ENCODE results near the gene TMEM115.

TMEM115 gene

DNA sequence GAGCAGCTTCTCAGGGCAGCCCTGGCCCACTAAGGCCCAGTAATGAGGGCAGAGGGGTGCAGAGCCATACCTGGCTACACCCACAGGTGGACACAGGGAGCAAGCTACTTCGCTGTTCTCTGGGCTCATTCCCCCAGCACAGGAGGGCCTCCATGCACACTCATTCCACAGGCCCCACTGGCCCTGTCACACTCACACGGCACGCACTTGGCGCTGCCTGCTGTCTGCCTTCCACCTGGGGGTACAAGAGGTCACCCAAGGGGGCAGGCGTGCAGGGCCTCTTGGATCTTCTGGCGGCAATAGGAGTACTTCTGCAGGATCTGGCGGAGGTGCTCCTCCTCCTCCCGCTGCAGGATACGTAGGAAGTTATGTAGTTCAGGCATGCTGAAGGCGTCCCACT lies 29.0 kb downstream of the TMEM115 start:
- DNase-seq: no peak

DNA sequence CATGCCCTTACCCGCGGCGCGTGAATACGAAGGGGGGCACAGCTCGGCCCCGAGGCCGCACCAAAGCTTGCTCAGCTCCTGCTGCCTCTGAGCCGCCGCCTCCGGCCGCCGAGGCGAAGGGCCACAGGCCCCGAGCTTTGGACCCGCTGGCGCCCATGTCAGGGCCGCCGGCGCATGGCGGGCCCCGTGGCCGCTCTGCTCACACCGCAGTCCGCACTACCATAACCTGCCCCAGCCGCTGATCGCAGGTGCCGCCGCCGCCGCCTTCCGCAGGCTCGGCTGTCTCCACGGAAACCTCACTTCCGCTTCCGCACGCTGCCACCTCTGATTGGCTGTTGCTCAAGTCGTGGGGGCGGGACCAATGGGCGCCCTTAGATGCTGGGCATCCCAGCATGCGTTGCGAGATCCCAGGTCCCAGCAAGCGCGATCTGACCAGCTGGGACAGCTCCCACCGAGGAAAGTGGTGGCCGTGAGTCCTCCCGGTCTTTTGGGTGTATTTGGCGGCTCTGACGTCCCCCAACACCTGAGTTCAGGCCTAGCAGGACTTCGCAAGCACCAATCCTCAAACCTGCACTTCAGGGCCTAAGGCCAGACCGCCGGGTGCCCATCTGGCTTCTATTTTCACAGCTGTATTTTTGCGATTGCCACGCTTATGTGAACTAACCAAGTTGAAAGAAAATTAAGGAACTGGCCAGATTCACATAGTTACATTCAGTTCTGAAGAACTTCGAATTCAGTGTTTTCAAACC lies 31.2 kb downstream of the TMEM115 start, which contains the start of gene TUSC2:
Gene TUSC2, minus strand, starts transcription at position 281 of the 749 bp plus-strand sequence. Its CDS starts 124 bp downstream, at position 157.
- DNase-seq: peak; percentile 96

DNA sequence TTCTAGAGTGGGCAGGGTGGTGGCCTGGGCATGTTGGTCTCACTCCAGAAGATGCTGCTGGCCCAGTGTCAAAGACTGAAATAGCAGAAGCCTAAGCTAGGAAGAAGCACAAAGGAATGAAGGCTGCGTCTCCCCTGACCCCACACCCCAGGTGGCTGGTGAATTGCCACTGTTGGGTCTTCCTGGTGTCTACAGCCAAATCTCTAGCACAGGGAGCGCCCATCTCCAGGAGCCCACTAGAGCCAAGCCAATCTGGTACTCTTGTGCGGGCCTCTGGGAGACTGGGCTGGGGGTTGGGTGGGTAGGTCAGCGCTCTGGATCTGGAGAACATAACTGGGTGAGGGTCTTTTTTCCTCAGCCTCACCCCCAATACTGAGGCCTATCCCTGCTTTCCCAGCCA lies 32.2 kb downstream of the TMEM115 start:
- DNase-seq: no peak

DNA sequence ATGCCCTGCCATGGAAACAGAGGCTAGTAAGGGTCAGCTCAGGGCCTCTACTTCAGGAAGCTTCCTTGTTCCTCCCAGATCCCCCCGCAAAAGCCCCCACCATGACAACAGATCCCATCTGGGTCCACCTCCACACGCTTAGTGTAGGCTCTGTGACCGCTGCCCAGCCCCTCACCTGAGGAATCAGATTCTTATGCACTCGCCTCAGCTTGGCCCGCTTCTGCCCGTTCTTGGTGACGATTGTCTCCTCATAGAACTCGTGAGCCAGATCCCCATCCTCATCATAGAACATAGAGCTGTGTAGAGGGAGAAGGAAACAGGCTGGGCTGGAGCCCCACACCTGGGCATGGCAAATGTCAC lies 33.2 kb downstream of the TMEM115 start:
- DNase-seq: no peak

DNA sequence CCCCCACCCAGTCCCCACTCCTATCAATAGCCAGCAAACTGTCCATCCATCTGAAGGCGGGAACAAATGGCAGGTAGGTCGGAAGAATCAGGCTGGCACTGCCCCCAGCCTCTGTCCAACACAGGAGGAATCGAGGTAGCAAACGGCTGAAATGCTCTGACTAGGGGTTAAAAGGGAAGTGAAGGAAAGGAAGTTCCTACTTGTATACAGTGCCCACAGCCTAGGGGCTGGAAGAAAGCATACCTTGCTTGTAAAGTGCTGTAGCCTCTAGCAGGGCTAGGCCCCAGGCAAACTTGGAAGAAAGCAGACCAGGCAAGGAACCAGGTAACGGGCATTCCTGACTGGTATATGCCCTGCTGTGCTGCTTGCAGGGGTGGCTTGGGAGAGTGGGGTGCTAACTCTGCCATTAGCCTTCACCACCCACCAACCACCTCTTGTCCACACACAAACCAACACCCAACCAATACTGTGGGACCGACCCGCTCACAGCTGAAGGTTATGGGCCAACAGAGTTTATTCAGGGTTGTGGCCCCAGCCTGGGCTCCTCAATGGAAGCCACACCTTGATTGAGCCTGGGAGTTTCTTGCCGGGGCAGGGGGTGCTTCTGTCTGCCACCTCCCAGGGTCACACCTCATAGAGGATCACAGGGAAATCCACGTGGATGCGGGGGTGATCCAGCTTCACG lies 33.7 kb downstream of the TMEM115 start:
- no peak for DNase-seq

DNA sequence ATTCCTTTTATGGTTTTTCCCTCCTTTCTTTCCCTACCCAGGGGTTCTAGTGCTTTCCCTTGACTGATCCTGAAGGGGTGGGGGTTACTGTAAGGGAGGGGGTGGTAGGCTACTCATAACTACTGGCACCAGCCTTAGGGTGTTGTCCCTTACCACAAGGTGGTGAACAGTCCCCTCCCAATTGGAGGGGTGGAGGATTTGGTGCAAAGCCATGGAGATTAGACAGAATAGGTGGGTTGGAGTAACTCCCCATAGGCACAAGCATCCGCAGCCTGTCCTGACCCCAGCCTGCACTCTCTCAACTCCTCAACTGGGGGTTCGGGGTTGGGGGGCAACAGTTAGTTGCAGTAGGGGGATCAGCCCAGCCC lies 34.2 kb downstream of the TMEM115 start:
- no peak for DNase-seq

DNA sequence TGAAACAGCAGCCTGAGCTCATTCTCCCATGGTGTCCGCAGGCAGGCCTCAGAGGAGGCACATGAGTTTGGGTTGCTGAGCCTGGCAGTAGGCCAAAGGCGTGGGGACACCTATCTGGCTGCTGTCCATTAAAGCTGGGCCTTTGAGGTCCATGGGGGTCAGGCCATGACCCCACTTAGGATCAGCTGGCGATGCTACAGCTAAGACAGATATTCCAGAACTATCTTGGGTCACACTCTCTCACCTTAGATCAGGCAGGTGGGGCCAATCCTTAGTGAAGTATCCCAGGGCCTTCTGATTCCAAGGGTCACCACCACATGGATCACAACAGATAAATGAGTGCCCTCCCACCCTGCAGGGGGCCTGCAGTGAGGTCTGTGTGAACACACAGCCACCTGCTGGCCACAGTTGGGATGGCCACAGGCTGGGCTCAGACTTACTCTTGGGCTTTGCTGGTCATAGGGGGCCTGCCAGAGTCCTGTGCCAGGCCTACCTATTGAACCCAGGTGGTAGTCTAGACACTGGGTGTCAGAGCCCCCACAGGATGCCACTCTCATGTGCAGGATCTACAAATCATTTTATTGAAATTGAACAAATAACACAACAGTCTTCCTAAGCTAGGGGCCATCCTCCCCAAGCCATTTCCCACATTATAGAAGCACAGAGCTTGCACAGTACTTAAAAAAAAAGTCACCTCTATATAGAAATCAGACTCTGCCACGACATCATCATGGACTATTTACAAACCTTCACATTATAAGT lies 34.8 kb downstream of the TMEM115 start:
- peak; percentile 83 for DNase-seq

DNA sequence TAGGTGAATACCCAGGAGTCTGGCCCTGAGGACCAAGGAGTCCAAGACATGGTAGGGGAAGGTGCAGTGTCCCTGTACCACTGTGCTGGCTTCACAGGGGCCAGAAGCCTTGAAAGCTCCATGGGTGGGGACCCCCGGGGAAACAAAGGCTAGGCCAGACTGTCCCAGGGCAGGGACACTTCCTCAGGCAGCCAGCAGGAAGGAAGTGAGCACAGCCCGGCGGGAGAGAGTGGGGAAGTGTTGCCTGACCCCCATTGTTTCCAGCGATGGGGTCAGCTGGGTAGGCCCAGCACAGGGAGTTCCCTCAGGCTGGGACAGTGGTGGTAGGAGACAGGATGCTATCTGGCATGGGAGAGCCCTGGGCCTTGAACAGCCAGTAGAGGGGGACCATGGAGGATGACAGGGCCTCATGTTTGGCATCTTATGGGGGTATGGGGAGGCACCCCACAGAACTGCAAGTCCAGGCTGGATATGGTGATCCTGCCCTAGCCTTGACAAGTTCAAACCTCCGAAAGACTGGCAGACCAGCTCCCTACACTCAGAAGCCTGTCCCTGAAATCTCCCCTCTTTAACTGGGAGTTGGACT lies 35.6 kb downstream of the TMEM115 start:
- no peak for DNase-seq

DNA sequence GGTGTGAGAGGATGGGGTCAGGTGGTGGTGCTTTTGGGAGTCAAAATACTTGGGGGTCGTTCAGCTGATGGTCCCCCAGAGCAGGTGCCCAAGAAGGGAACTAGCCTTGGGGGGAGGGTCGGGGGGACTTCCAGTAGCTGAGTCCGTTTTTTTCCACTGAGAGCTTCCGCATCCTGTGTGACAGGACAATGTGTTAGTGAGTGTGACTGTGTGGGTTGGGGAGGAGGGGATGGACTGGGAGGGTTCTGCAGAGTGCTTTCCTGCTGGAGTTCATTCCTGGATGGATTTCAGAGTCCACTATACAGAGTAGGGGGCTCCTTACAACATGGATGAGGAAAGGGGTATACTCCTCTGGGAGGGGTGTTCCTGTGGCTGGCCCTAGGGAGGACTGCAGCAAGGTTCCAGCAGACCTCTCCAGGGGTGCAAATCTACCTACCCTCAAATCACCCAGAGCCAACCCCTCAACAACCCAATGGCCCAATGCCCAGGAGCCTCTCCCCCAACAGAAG lies 36.2 kb downstream of the TMEM115 start:
- DNase-seq: no peak

DNA sequence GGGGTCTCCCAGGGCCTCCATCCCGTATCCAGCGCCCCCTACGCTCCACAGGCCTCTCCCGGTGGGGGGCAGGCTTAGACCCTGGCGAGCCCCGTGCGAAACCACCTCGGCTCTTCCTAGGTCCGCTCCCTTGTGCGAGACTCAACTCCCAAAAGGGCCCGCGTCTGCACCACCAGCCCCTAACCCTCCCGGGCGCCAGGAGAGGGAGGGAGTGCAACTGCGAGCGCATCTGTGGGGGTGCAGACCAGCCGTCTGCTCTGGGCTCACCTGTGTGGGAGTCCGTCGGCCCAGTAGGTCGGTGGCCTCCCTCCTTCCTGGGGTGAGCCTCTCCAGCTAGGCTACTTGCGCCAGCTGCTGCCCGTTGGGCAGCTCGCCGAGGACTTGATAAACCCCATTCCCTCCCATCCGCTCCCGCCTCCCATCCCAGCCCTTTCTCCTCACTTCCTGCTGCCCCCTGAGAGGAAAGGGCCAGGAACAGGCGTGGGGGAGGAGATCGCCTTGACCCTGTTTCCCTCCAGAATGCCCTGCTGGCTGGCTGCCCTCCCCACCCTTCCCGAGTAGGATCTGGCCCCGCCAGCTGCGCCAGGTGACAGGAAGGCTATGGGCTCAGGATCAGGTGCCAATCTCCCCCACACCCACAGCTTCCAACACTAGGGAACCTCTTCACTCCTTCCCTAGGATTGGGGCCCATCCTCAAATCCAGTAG lies 36.8 kb downstream of the TMEM115 start, which contains the start of gene HYAL2:
Gene HYAL2, minus strand, starts transcription at position 360 of the 706 bp plus-strand sequence. CDS start 2,256 bp downstream, outside the sequence.
- DNase-seq: no peak

DNA sequence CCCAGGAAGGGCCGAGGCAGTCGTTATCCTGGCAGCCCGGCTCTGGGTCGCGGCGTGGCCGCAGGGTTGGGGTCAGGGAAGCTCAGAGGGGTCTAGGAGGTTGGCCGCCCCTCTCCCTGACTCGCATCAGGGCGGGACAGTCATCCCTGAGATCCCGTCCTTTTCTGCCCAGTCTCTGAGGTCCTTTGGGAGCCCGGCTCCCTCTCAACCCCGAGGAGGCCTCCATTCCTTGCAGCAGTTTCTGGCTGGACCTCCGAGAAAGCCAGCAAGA lies 37.3 kb downstream of the TMEM115 start:
- no peak for DNase-seq

DNA sequence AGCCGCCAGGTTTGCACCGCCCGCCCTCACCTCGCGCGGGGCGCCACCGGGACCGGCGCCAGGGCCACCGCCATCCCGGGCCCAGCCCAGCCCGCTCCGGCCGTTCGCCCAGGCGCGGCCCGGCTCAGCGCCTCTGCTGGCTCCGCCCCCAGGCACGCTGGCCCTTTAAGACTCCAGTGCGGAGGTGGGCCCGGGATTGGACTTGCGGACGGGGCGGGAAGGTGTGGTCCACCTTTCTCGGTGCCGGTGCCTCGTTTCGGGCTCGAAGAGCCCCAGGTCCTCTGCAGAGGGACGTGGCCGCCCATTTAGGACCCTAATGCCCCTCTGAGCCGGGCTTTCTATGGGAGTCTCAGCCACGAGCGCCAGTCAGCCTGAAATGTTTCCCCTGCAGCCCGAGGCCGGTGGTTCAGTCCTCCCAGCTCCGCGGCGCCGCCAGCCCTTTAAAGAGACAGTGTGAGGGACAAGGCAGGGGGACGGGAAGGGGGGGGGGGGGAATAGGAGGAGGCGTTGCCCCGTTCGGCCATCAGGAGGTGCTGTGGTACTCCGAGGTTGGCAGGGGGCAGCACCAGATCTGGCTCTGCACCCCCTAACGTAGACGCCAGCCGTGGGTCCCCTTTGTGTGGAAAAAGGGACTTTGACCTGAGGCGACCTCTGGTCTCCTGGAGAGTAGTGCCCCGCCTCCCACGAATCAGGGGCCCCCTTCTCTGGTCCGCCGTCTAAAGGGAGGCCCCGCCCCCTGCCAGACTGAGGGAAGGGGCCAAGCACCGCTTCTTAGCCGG lies 37.8 kb downstream of the TMEM115 start:
- peak; percentile 90 for DNase-seq

DNA sequence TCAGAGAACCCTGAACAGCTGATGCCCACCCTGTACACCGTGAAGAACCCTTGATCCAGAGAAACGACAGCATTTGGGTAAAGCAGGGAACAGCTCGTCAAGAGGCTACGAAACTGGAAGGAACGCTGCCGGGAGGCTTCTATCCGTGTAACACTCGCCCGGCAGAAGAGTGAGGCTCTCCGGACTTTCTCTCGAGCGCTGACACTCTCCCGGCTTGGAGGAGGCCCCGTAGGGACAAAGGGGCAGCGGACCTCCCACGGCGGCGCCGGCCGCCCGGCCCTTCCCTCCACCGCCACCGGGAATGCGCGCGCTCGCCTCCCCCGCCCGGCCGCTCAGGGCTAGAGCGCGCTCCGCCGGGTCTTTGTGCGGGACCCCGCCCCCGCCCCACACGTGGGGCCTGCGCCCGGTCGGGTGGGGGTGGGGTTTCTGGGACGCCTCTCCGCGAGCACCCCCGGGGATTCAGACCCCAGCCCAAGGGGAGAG lies 38.4 kb downstream of the TMEM115 start:
- no peak for DNase-seq

DNA sequence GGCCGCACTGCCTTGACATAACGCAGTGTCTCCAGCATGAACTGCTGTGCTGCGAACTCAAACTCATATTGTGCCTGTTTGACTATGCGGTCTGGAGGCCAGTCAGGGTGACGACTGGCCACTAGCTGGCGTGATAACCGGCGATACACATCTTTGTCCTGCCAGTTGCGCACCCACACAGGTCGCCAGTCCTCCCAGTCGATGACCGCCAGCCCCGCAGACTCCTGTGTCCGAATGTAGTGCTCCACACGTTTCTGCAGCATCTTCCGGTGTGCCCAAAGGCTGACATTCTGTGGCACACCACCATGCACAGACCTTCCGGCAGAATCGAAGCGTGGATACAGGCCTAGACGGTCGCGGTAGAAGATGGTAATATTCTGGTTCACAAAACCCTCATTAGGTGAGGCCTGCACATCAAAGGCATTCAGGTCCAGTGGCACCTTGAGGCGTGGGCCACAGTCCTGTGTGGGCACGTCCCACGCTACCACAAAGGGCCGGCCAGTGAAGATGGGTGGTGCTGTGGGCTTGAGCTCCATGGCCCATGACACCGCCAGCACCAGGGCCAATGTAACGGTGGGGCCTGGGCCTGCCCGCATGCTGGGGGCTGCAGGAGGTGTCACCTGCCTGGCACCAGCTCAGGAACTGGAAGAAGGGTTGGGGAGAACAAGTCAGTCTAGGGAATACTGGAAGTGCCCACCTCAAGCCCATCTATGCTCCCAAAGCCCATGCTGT lies 39.3 kb downstream of the TMEM115 start:
- DNase-seq: no peak

DNA sequence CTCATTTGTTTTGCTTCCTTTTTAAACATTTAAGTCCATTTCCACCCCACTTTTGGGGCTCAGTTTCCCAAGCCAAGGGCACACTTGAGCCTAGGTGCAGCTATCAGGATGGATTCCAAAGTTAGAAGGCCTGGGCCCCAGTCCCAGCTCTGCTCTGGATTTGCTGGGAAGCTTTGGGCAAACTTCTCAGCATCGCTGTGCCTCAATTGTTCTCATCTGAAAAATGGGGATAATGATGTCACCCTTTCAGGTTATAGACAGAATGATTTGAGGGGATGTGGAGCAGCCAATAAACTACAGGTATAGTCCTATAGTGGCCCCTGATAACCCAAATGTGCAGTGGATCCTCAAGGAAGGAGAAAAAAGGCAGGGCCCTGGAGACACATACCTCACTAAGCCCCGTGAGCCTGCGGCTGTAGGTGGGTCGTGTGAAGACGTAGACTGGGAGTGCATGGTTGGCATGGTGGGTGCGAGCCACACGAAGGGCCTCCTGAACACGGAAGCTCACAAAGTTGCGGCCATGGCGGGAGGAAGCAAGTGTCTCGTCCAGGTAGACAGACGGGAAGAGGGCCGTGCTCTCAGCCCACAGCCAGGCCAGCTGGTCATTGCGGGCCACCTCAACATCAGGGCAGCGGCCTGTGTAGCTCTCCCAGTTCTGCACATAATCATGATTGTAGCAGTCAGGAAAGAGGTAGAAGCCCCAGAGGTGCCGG lies 40.0 kb downstream of the TMEM115 start:
- no peak for DNase-seq

DNA sequence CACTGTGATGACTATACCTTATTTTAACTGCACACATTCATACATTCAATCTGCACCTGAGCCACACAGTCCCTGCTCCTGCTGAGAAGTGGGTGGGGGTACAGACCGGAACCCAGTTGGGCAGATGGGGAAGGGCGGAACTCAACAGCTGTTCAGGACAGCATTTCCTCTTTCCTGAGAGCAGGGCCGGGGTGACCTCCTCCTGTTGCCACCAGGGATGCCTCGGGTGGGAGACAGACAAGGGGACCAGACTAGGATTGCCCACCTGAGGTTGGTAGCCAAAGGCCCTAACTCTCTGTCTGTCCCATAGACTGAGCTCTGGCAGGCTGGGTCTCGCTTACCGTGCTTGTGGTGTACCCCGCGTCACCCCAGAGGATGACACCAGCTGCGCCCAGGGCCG lies 40.7 kb downstream of the TMEM115 start:
- no peak for DNase-seq

DNA sequence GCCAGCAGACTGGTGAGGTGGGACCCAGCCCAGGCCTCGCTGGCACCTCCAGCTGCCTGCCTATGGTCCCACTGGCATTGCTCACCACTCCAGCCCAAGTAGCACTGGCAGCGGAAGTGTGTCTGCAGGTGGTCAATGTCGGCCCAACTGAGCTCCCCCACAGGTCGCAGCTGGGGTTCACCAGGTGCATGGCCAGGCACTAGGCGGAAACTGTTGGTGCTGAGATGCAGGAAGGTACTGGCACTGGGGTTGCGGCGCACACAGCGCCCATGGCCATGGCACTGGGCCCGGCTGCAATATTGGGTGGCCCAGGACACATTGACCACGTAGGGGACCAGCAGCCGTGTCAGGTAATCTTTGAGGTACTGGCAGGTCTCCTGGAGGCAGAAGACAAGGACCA lies 41.2 kb downstream of the TMEM115 start:
- DNase-seq: no peak

DNA sequence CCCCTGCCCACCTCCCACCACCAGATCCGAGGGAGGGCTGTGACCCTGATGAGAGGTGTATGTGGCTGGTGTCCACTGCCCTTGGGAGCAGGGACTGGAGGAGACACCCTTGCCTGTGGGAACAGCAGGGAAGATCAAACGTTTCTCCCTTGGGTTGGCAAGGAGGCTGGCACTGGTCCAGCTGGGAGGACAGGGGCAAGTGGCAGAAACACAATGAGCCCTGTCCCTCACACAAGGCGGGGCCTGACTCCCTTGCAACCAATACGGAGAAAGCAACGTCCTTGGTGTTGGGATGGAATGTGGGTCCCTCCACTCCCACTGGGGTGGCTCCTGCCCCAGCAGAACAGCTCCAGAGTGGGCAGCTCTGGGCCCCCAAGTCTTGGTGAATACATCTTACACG lies 42.0 kb downstream of the TMEM115 start:
- no peak for DNase-seq

DNA sequence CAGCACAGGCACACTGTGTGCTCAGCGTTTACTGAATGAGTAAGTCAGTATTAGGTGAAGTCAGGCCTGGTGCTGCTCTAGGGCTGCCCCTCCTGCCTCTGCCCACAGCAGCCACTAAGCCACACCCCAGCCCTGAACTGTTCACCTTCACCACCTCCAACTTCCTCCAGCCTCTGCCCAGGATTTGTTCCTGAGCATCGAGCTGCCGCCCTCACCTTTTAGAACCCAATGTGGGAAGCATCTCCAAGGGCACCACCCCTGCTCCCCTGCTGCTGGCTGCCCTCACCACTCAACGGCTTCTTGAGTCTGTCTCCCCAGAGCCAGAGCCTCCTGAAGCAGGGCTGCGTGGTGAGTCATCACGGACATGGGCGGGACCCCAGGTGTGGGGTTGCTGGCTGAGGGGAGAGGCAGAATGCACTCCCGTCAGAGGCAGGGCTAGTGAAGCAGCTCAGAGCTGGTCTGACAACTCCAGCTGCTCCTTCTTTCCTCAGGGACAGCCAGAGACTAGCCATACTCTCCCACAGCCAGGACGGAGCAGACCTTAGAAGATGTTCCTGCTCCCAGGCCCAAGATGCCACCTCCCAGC lies 42.6 kb downstream of the TMEM115 start:
- peak; percentile 80 for DNase-seq

DNA sequence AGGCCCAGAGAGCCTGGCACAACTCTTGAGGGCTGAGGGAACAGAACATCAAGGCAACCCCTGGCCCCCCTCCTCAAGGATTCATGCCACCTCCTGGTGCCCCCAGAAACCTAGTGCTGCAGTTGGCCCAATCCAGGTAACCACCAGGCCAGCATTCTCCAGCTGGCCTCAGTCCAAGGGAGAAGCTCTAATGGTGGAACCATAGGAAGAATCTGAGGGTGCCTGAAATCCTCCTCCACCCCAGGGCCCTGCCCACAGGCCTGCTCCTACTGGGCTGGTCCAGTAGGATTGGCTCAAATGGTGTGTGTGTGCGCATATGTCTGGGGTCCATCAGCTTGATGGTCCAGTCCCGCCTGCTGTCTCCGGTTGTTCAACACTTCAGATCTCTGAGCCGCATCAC lies 44.5 kb downstream of the TMEM115 start:
- DNase-seq: no peak
